ENCODE results near the gene PDILT.

Gene PDILT

DNA sequence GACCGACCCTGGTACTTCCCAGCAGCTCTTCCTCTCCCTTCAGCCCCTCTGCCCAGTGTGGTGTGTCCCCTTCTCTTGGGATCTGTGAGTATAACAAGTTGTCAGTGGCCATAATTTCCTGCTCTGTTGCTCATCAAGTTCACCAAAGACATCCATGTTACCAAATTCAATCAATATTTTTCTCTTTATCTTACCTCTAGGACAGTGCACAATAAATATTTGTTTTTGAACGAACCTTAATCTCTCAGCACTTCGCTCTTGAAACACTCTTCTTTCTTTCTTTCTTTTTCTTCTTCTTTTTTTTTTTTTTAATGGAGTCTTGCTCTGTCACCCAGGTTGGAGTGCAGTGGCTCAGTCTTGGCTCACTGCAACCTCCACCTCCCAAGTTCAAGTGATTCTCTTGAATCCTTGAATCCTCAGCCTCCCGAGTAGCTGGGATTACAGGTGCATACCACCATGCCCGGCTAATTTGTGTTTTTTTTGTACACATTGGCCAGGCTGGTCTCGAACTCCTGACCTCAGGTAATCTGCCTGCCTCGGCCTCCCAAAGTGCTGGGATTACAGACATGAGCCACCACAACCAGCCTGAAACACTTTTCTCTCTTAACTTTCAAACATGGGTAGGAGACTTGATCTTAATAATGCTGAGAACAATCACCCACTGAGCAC is 49.3 kb downstream of the PDILT start:
- TF ChIP-seq, protein P1, sequence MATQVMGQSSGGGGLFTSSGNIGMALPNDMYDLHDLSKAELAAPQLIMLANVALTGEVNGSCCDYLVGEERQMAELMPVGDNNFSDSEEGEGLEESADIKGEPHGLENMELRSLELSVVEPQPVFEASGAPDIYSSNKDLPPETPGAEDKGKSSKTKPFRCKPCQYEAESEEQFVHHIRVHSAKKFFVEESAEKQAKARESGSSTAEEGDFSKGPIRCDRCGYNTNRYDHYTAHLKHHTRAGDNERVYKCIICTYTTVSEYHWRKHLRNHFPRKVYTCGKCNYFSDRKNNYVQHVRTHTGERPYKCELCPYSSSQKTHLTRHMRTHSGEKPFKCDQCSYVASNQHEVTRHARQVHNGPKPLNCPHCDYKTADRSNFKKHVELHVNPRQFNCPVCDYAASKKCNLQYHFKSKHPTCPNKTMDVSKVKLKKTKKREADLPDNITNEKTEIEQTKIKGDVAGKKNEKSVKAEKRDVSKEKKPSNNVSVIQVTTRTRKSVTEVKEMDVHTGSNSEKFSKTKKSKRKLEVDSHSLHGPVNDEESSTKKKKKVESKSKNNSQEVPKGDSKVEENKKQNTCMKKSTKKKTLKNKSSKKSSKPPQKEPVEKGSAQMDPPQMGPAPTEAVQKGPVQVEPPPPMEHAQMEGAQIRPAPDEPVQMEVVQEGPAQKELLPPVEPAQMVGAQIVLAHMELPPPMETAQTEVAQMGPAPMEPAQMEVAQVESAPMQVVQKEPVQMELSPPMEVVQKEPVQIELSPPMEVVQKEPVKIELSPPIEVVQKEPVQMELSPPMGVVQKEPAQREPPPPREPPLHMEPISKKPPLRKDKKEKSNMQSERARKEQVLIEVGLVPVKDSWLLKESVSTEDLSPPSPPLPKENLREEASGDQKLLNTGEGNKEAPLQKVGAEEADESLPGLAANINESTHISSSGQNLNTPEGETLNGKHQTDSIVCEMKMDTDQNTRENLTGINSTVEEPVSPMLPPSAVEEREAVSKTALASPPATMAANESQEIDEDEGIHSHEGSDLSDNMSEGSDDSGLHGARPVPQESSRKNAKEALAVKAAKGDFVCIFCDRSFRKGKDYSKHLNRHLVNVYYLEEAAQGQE (IDR thresholded peaks at IDR 0.05; ENCODE audit: insufficient read depth in 1 of 2, low read depth in 2 of 2, low read length in 2 of 2), result no peak
- TF ChIP-seq POLR2AphosphoS5 (IDR thresholded peaks at IDR 0.05; ENCODE audit: low read depth, low read length), result no peak
- no peak for TF ChIP-seq FOXP2 (optimal IDR thresholded peaks at IDR 0.05; ENCODE audit: borderline replicate concordance, extremely low read depth, extremely low read length, insufficient read depth)
- TF ChIP-seq TAF1 (IDR thresholded peaks at IDR 0.05; ENCODE audit: borderline replicate concordance, insufficient read depth, low read length), result no peak
- no peak for TF ChIP-seq SIN3A (IDR thresholded peaks at IDR 0.05; ENCODE audit: borderline replicate concordance, insufficient read depth, low read length)

DNA sequence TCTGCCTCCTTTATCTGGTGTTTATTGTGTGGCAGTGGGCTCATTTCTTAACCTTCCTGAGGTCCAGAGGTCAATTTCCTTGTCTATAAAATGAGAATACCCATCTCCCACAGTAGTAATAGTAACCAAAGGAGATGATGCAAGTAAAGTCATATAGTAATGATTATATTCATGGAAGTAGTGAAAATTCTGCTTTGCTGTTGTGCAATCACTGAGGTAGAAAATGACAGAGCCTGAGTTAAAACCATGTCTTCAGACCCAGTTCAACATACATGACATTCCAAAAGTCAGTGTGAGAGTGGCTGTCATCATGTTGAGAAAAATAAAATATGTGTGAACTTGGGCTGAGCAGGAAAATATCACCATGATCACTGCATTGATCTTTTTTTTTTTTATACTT is 51.2 kb downstream of the PDILT start:
- TF ChIP-seq, protein P1 (IDR thresholded peaks at IDR 0.05; ENCODE audit: insufficient read depth in 1 of 2, low read depth in 2 of 2, low read length in 2 of 2), result no peak
- TF ChIP-seq POLR2AphosphoS5 (IDR thresholded peaks at IDR 0.05; ENCODE audit: low read depth, low read length) (no peak), TAF1 (IDR thresholded peaks at IDR 0.05; ENCODE audit: borderline replicate concordance, insufficient read depth, low read length) (no peak), FOXP2 (optimal IDR thresholded peaks at IDR 0.05; ENCODE audit: borderline replicate concordance, extremely low read depth, extremely low read length, insufficient read depth) (no peak), SIN3A (IDR thresholded peaks at IDR 0.05; ENCODE audit: borderline replicate concordance, insufficient read depth, low read length) (no peak)

DNA sequence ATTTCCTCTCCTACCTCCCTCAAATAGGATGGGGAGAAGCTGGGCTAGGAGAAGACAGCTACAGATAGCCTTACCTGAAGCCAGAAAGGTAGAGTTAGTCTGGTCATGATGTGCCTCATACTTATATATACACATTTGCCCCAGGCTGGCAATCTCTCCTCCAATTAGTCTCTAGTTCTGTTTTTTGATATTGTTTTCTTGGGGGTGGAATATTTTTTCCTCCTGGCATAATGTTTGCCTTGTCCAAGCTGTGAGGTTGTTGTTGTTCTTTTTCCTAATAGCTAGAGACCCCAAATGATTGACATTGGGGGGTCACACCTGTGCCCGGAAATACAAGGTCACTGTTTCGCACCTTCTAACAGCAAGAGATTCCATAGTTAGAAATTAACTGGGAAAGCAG is 51.9 kb downstream of the PDILT start, which contains the start of gene UMOD:
Gene UMOD, minus strand, starts transcription at position 101 of the 400 bp plus-strand sequence. CDS start 1,978 bp downstream, outside the sequence.
- TF ChIP-seq, protein P1 (IDR thresholded peaks at IDR 0.05; ENCODE audit: insufficient read depth in 1 of 2, low read depth in 2 of 2, low read length in 2 of 2), result no peak
- TF ChIP-seq FOXP2 (optimal IDR thresholded peaks at IDR 0.05; ENCODE audit: borderline replicate concordance, extremely low read depth, extremely low read length, insufficient read depth) (no peak), POLR2AphosphoS5 (IDR thresholded peaks at IDR 0.05; ENCODE audit: low read depth, low read length) (no peak), TAF1 (IDR thresholded peaks at IDR 0.05; ENCODE audit: borderline replicate concordance, insufficient read depth, low read length) (no peak), SIN3A (IDR thresholded peaks at IDR 0.05; ENCODE audit: borderline replicate concordance, insufficient read depth, low read length) (no peak)

DNA sequence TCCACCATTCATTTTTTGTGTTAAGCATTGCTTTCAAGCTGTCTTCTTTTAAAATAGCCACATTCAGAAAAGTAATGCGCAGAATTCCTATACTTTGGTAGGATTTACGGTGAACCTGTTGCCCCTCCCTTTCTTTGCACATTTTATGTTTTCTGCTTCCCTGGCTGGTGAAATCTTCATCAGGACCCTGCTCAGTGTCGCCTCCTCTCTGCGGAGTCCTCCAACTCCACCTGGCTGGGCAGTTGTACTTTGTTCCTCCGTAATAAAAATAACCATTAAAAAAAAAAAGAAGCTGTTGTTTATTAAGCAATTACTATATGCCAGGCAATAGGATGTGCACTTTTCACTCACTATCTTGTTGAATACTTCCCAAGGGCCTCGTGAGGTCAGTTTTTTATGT is 54.9 kb downstream of the PDILT start:
- TF ChIP-seq FOXP2 (optimal IDR thresholded peaks at IDR 0.05; ENCODE audit: borderline replicate concordance, extremely low read depth, extremely low read length, insufficient read depth) (no peak), TAF1 (IDR thresholded peaks at IDR 0.05; ENCODE audit: borderline replicate concordance, insufficient read depth, low read length) (no peak), SIN3A (IDR thresholded peaks at IDR 0.05; ENCODE audit: borderline replicate concordance, insufficient read depth, low read length) (no peak), POLR2AphosphoS5 (IDR thresholded peaks at IDR 0.05; ENCODE audit: low read depth, low read length) (no peak)
- TF ChIP-seq, protein P1 (IDR thresholded peaks at IDR 0.05; ENCODE audit: insufficient read depth in 1 of 2, low read depth in 2 of 2, low read length in 2 of 2), result no peak

Measured in PFSK-1 (cell line).